Osteoblast (primary cell): ENCODE data around the gene CACNA1C. TPM values are rescaled to one million over a fixed set of nuclear protein-coding genes. Genes with fewer than 3 reads are reported as not detected.

Source experiments
- DNase-seq: peaks from one replicate; pipeline ENCODE4 v3.0.0; 2011; ENCODE audit warnings: low spot score, mixed read lengths; ENCODE audit not compliant: insufficient read length; ENCODE audit errors: missing footprints
- H2AFZ ChIP-seq: 2 replicates; pipeline ENCODE4 v1.6.0; 2011; ENCODE audit warnings: mild to moderate bottlenecking, low read length
- H3K27ac ChIP-seq: 2 replicates; pipeline ENCODE4 v1.5.1; 2011; ENCODE audit warnings: mild to moderate bottlenecking, low read depth, low read length, moderate library complexity
- H3K27me3 ChIP-seq: 2 replicates; pipeline ENCODE4 v1.6.0; 2012; ENCODE audit warnings: mild to moderate bottlenecking, control low read depth, inconsistent platforms, low read length, moderate library complexity; ENCODE audit not compliant: insufficient read depth
- H3K36me3 ChIP-seq: 2 replicates; pipeline ENCODE4 v1.5.1; 2011; ENCODE audit warnings: mild to moderate bottlenecking, low read length, control low read depth, moderate library complexity; ENCODE audit not compliant: insufficient read depth
- H3K4me1 ChIP-seq: 2 replicates; pipeline ENCODE4 v1.5.1; 2011; ENCODE audit warnings: mild to moderate bottlenecking, low read length, control low read depth, moderate library complexity; ENCODE audit not compliant: insufficient read depth
- H3K4me2 ChIP-seq: 2 replicates; pipeline ENCODE4 v1.6.0; 2011; ENCODE audit warnings: mild to moderate bottlenecking, low read length; ENCODE audit not compliant: insufficient read depth
- H3K4me3 ChIP-seq: fragments of 200-600 bp; sonication (generic); 3 replicates; pipeline ENCODE4 v1.5.1; 2012; ENCODE audit warnings: mild to moderate bottlenecking, low read length, inconsistent platforms; ENCODE audit not compliant: insufficient read depth
- H3K79me2 ChIP-seq: 2 replicates; pipeline ENCODE4 v1.6.0; 2012; ENCODE audit warnings: mild to moderate bottlenecking, low read length, control low read depth, inconsistent platforms; ENCODE audit not compliant: insufficient read depth
- H3K9me3 ChIP-seq: 2 replicates; pipeline ENCODE4 v1.5.1; 2011; ENCODE audit warnings: low read depth, low read length, control low read depth
- H4K20me1 ChIP-seq: 2 replicates; pipeline ENCODE4 v1.6.0; 2012; ENCODE audit warnings: mild to moderate bottlenecking, low read length, control low read depth; ENCODE audit not compliant: insufficient read depth
- CTCF ChIP-seq: IDR thresholded peaks from 2 replicates; pipeline ENCODE4 v1.5.1; 2011; ENCODE audit warnings: mild to moderate bottlenecking, low read depth, low read length, moderate library complexity; ENCODE audit errors: extremely low read depth
- total RNA-seq: library from RNA; depleted of rRNA; stranded (reverse); fragments of >200 nt; gene quantifications from 2 replicates; pipeline ENCODE4 v1.2.3, GENCODE V29; 2012

Gene CACNA1C
- total RNA-seq, 1 donor, result 19.2 TPM

- no peak for DNase-seq
- Histone ChIP-seq H3K4me1 (no peaks in the 10 kb centered on the region), H3K36me3 (no peaks in the 10 kb centered on the region), H3K79me2 (no peaks in the 10 kb centered on the region), H2AFZ (no peak overlapping the region), H3K9me3 (peaks cover 7% of the 10 kb centered on the region), H3K4me2 (no peak overlapping the region), H3K27ac (no peak overlapping the region), H4K20me1 (no peaks in the 10 kb centered on the region), H3K27me3 (peaks cover 30% of the 10 kb centered on the region), H3K4me3 (no peak overlapping the region)
- TF ChIP-seq CTCF, result no peak
Measured at GRCh38 chr12:2710701-2711100, 657.9 kb downstream of the CACNA1C start.

- DNase-seq, result no peak
- no peaks in the 10 kb centered on the region for H3K9me3 ChIP-seq
- no peaks in the 10 kb centered on the region for H3K36me3 ChIP-seq
- H3K4me1 ChIP-seq, result no peaks in the 10 kb centered on the region
- no peak overlapping the region for H3K27ac ChIP-seq
- no peak overlapping the region for H3K4me3 ChIP-seq
- no peaks in the 10 kb centered on the region for H3K79me2 ChIP-seq
- TF ChIP-seq CTCF, result no peak
- H2AFZ ChIP-seq, result no peak overlapping the region
- peaks cover 40% of the 10 kb centered on the region for H3K27me3 ChIP-seq
- H3K4me2 ChIP-seq, result no peak overlapping the region
- H4K20me1 ChIP-seq, result no peaks in the 10 kb centered on the region
Measured at GRCh38 chr12:2719392-2719791, 666.6 kb downstream of the CACNA1C start.

GRCh38 chr12:2722806-2723205 is 670.0 kb downstream of the CACNA1C start:
- Histone ChIP-seq H3K9me3 (no peaks in the 10 kb centered on the region), H3K4me2 (no peak overlapping the region), H3K27me3 (peaks cover 43% of the 10 kb centered on the region), H3K4me1 (no peaks in the 10 kb centered on the region), H3K27ac (no peak overlapping the region), H3K4me3 (no peak overlapping the region), H2AFZ (no peak overlapping the region), H3K79me2 (no peaks in the 10 kb centered on the region), H4K20me1 (no peaks in the 10 kb centered on the region), H3K36me3 (no peaks in the 10 kb centered on the region)
- no peak for TF ChIP-seq CTCF
- no peak for DNase-seq

- no peaks in the 10 kb centered on the region for H3K9me3 ChIP-seq
- no peak overlapping the region for H3K4me3 ChIP-seq
- TF ChIP-seq CTCF, result no peak
- H3K4me1 ChIP-seq, result no peaks in the 10 kb centered on the region
- no peak overlapping the region for H3K4me2 ChIP-seq
- no peak for DNase-seq
- no peaks in the 10 kb centered on the region for H3K36me3 ChIP-seq
- H3K27ac ChIP-seq, result no peak overlapping the region
- H3K79me2 ChIP-seq, result no peaks in the 10 kb centered on the region
- H2AFZ ChIP-seq, result no peak overlapping the region
- H3K27me3 ChIP-seq, result peaks cover 69% of the 10 kb centered on the region
- no peaks in the 10 kb centered on the region for H4K20me1 ChIP-seq
Measured at GRCh38 chr12:2732290-2732689, 679.5 kb downstream of the CACNA1C start.
